H9 (cell line): Measurements from ENCODE around the gene SMC1B. TPM values are rescaled to one million over a fixed set of nuclear protein-coding genes. Genes with fewer than 3 reads are reported as not detected.

Experiments
- DNase-seq: peaks from one replicate; pipeline ENCODE4 v3.0.0-alpha.2; 2017
- H2AFZ ChIP-seq: one replicate; pipeline ENCODE4 v1.6.1; 2013; ENCODE audit warnings: mild to moderate bottlenecking, low read length, control low read depth, moderate library complexity
- H2AK5ac ChIP-seq: 2 replicates; pipeline ENCODE4 v1.6.1; 2013; ENCODE audit warnings: low read length, control low read depth, mixed read lengths; ENCODE audit not compliant: insufficient read length
- H2BK120ac ChIP-seq: one replicate; pipeline ENCODE4 v1.6.1; 2013; ENCODE audit warnings: low read depth, mild to moderate bottlenecking, low read length, control low read depth, inconsistent platforms; ENCODE audit not compliant: poor library complexity, severe bottlenecking
- H2BK12ac ChIP-seq: 2 replicates; pipeline ENCODE4 v1.6.1; 2013; ENCODE audit warnings: low read length, control low read depth, mixed read lengths, low read depth; ENCODE audit not compliant: insufficient read length
- H2BK15ac ChIP-seq: 2 replicates; pipeline ENCODE4 v1.6.1; 2013; ENCODE audit warnings: low read depth, low read length, control low read depth
- H2BK20ac ChIP-seq: one replicate; pipeline ENCODE4 v1.6.1; 2013; ENCODE audit warnings: low read depth, mild to moderate bottlenecking, low read length, control low read depth, inconsistent platforms; ENCODE audit not compliant: poor library complexity, severe bottlenecking
- H2BK5ac ChIP-seq: 2 replicates; pipeline ENCODE4 v1.6.1; 2013; ENCODE audit warnings: low read length, control low read depth, mixed read lengths; ENCODE audit not compliant: insufficient read length
- H3K14ac ChIP-seq: 2 replicates; pipeline ENCODE4 v1.6.1; 2013; ENCODE audit warnings: low read length, control low read depth; ENCODE audit not compliant: insufficient read depth
- H3K18ac ChIP-seq: 2 replicates; pipeline ENCODE4 v1.6.1; 2013; ENCODE audit warnings: low read depth, mild to moderate bottlenecking, mixed read lengths, low read length, control low read depth; ENCODE audit not compliant: insufficient read length
- H3K23ac ChIP-seq: 2 replicates; pipeline ENCODE4 v1.6.1; 2013; ENCODE audit warnings: low read length, control low read depth, mixed read lengths, low read depth; ENCODE audit not compliant: insufficient read length
- H3K23me2 ChIP-seq: 2 replicates; pipeline ENCODE4 v1.6.1; 2013; ENCODE audit warnings: low read depth, mild to moderate bottlenecking, mixed read lengths, low read length, control low read depth; ENCODE audit not compliant: insufficient read length, poor library complexity, severe bottlenecking
- H3K27ac ChIP-seq: 2 replicates; pipeline ENCODE4 v1.5.1; 2013; ENCODE audit warnings: low read length, control low read depth, mixed read lengths, low read depth; ENCODE audit not compliant: insufficient read length
- H3K27me3 ChIP-seq: 2 replicates; pipeline ENCODE4 v1.6.1; 2013; ENCODE audit warnings: low read length, control low read depth, inconsistent platforms; ENCODE audit not compliant: insufficient read depth
- H3K4ac ChIP-seq: 2 replicates; pipeline ENCODE4 v1.6.1; 2013; ENCODE audit warnings: low read depth, mild to moderate bottlenecking, control low read depth, inconsistent platforms, low read length, moderate library complexity
- H3K4me1 ChIP-seq: 2 replicates; pipeline ENCODE4 v1.6.1; 2013; ENCODE audit warnings: low read length, control low read depth, inconsistent platforms; ENCODE audit not compliant: insufficient read depth
- H3K4me2 ChIP-seq: 2 replicates; pipeline ENCODE4 v1.6.1; 2013; ENCODE audit warnings: low read length, control low read depth, mixed read lengths; ENCODE audit not compliant: insufficient read length, insufficient read depth
- H3K56ac ChIP-seq: 2 replicates; pipeline ENCODE4 v1.6.1; 2013; ENCODE audit warnings: low read depth, mild to moderate bottlenecking, mixed read lengths, low read length, control low read depth; ENCODE audit not compliant: insufficient read length
- H3K79me1 ChIP-seq: 2 replicates; pipeline ENCODE4 v1.6.1; 2013; ENCODE audit warnings: low read depth, mild to moderate bottlenecking, moderate library complexity, low read length, control low read depth, inconsistent platforms; ENCODE audit not compliant: insufficient read depth, poor library complexity, severe bottlenecking
- H3K79me2 ChIP-seq: 2 replicates; pipeline ENCODE4 v1.6.1; 2013; ENCODE audit warnings: low read length, control low read depth, inconsistent platforms; ENCODE audit not compliant: insufficient read depth
- H3K9ac ChIP-seq: 2 replicates; pipeline ENCODE4 v1.6.1; 2013; ENCODE audit warnings: low read length, control low read depth, mixed read lengths; ENCODE audit not compliant: insufficient read length; ENCODE audit errors: extremely low read depth
- H3K9me3 ChIP-seq: one replicate; pipeline ENCODE4 v1.6.1; 2013; ENCODE audit warnings: low read depth, low read length, inconsistent platforms; ENCODE audit not compliant: control insufficient read depth
- H3T11ph ChIP-seq: one replicate; pipeline ENCODE4 v1.6.1; 2013; ENCODE audit warnings: mild to moderate bottlenecking, low read length, control low read depth, inconsistent platforms
- H4K20me1 ChIP-seq: one replicate; pipeline ENCODE4 v1.6.1; 2013; ENCODE audit not compliant: control insufficient read depth, insufficient read length, insufficient read depth
- H4K5ac ChIP-seq: 2 replicates; pipeline ENCODE4 v1.6.1; 2013; ENCODE audit warnings: low read depth, mild to moderate bottlenecking, mixed read lengths, low read length, control low read depth; ENCODE audit not compliant: insufficient read length
- H4K8ac ChIP-seq: replicated peaks from 2 replicates; pipeline ENCODE4 v1.6.1; 2013; ENCODE audit warnings: low read length, control low read depth, mixed read lengths, low read depth; ENCODE audit not compliant: insufficient read length
- H4K91ac ChIP-seq: 2 replicates; pipeline ENCODE4 v1.6.1; 2013; ENCODE audit warnings: low read depth, mild to moderate bottlenecking, moderate library complexity, mixed read lengths, low read length, control low read depth; ENCODE audit not compliant: insufficient read length
- H3K27ac Mint-ChIP-seq, 3 experiments: 2 replicates in 2 of 3; 3 replicates in 1 of 3; pipeline ENCODE4 v1.8.0; 2020 to 2021; ENCODE audit warnings: mixed read lengths in 3 of 3, mild to moderate bottlenecking in 1 of 3, moderate library complexity in 1 of 3
- H3K27me3 Mint-ChIP-seq: 2 replicates; pipeline ENCODE4 v1.8.0; 2021; ENCODE audit warnings: low read depth, mild to moderate bottlenecking, moderate library complexity, mixed read lengths
- H3K36me3 Mint-ChIP-seq, 3 experiments: 2 replicates in 2 of 3; 3 replicates in 1 of 3; pipeline ENCODE4 v1.8.0; 2020 to 2021; ENCODE audit warnings: low read depth in 3 of 3, mixed read lengths in 3 of 3; ENCODE audit not compliant: insufficient read depth in 1 of 3
- H3K4me1 Mint-ChIP-seq, 2 experiments: 2 replicates each; pipeline ENCODE4 v1.8.0; 2020; ENCODE audit warnings: mixed read lengths in 2 of 2
- H3K4me3 Mint-ChIP-seq, 2 experiments: 2 replicates in 1 of 2; 3 replicates in 1 of 2; pipeline ENCODE4 v1.8.0; 2020 to 2021; ENCODE audit warnings: mild to moderate bottlenecking in 2 of 2, mixed read lengths in 2 of 2, moderate library complexity in 1 of 2
- H3K9me3 Mint-ChIP-seq, 2 experiments: 2 replicates in 1 of 2; 3 replicates in 1 of 2; pipeline ENCODE4 v1.8.0; 2020; ENCODE audit warnings: mild to moderate bottlenecking in 2 of 2, mixed read lengths in 2 of 2, moderate library complexity in 1 of 2
- WGBS: extraction: QIAGEN DNeasy Blood & Tissue Kit; methylation state at CpG from one replicate; pipeline ENCODE4 v1.1.7; 2013; ENCODE audit warnings: missing lambda C conversion rate, low lambda C conversion rate, mixed read lengths; ENCODE audit not compliant: insufficient read length; ENCODE audit errors: extremely low coverage; 5-methylcytosine and 5-hydroxymethylcytosine counted together
- total RNA-seq: library from RNA; stranded (reverse); gene quantifications from 2 replicates; pipeline ENCODE4 v1.2.1, GENCODE V29; 2021
- TF ChIP-seq, protein P1 (sequence below): fragments of 200-600 bp; sonication (generic); conservative IDR thresholded peaks from 3 replicates; pipeline ENCODE4 v1.8.0; 2021; ENCODE audit warnings: antibody characterized with exemption, mild to moderate bottlenecking

The SMC1B gene
- total RNA-seq, 1 experiment from 2014 or later, result not detected

DNA sequence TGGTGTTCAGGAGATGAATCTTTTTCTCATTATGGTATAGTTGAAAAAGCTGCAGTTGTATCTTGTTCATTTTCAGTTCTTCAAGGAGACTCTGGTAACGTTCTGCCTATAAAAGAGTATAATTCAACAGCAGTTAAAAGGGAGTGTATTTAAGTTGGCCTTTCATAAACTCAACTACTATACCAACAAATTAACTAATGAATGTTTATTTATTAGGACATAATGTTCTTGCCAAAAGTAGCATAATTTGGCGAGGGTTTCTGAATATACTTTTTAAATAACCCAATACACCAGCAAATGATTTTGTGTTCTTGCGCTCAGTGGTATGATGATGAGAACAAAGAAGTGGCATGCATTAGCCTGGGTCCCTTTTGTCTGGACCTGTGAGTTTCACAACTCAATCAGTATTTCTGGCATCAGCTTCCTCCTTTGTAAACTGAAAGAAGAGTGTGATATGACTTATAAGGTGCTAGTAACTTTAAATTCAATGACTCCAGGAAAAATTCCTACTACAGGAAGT, 10.9 kb downstream of the SMC1B start:
- H3K14ac ChIP-seq, result no peak overlapping the region
- no peak overlapping the region for H3K4ac ChIP-seq
- H3K18ac ChIP-seq, result no peak overlapping the region
- H3K4me3 Mint-ChIP-seq, result no peak overlapping the region
- no peaks in the 10 kb centered on the region for H3K4me1 ChIP-seq
- no peaks in the 10 kb centered on the region for H3K9me3 ChIP-seq
- no peak overlapping the region for H2BK120ac ChIP-seq
- H3T11ph ChIP-seq, result no peak overlapping the region
- H4K8ac ChIP-seq, result no peak overlapping the region
- no CpG with 5 or more reads among the region's 3 CpGs for WGBS
- H3K27ac ChIP-seq, result no peak overlapping the region
- no peak for DNase-seq
- H3K36me3 Mint-ChIP-seq, result no peaks in the 10 kb centered on the region
- H4K91ac ChIP-seq, result no peak overlapping the region
- no peak overlapping the region for H3K27ac Mint-ChIP-seq
- no peaks in the 10 kb centered on the region for H3K27me3 ChIP-seq
- H2BK20ac ChIP-seq, result no peak overlapping the region
- no peak overlapping the region for H2AFZ ChIP-seq
- no peak overlapping the region for H2BK12ac ChIP-seq
- H4K5ac ChIP-seq, result no peak overlapping the region
- no peak overlapping the region for H3K23ac ChIP-seq
- H4K20me1 ChIP-seq, result no peaks in the 10 kb centered on the region
- TF ChIP-seq, protein P1, sequence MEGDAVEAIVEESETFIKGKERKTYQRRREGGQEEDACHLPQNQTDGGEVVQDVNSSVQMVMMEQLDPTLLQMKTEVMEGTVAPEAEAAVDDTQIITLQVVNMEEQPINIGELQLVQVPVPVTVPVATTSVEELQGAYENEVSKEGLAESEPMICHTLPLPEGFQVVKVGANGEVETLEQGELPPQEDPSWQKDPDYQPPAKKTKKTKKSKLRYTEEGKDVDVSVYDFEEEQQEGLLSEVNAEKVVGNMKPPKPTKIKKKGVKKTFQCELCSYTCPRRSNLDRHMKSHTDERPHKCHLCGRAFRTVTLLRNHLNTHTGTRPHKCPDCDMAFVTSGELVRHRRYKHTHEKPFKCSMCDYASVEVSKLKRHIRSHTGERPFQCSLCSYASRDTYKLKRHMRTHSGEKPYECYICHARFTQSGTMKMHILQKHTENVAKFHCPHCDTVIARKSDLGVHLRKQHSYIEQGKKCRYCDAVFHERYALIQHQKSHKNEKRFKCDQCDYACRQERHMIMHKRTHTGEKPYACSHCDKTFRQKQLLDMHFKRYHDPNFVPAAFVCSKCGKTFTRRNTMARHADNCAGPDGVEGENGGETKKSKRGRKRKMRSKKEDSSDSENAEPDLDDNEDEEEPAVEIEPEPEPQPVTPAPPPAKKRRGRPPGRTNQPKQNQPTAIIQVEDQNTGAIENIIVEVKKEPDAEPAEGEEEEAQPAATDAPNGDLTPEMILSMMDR, result no peak
- H3K79me1 ChIP-seq, result no peaks in the 10 kb centered on the region
- no peak overlapping the region for H3K9ac ChIP-seq
- no peaks in the 10 kb centered on the region for H3K9me3 Mint-ChIP-seq
- H3K4me1 Mint-ChIP-seq, result peaks cover 7% of the 10 kb centered on the region in 2 experiments
- no peak overlapping the region for H2BK15ac ChIP-seq
- H3K79me2 ChIP-seq, result no peaks in the 10 kb centered on the region
- no peak overlapping the region for H2BK5ac ChIP-seq
- no peak overlapping the region for H2AK5ac ChIP-seq
- no peak overlapping the region for H3K56ac ChIP-seq
- H3K23me2 ChIP-seq, result no peaks in the 10 kb centered on the region
- H3K27me3 Mint-ChIP-seq, result peaks cover 10% of the 10 kb centered on the region
- H3K4me2 ChIP-seq, result no peak overlapping the region
